Epithelial cell of proximal tubule (primary cell): ENCODE measurements around the gene HBG2. TPM values are rescaled to one million over a fixed set of nuclear protein-coding genes. Genes with fewer than 3 reads are reported as not detected.
"Not testable (repeated sequence)": the region's sequence is repeated elsewhere in the genome, so short reads cannot be mapped to it uniquely, and the experiment has no call there.

ENCODE experiments used
- DNase-seq: peaks from one replicate; pipeline ENCODE4 v3.0.0-alpha.2; 2011; ENCODE audit warnings: low read depth
- H3K4me3 ChIP-seq: 2 replicates; pipeline ENCODE4 v1.5.1; 2011; ENCODE audit warnings: low read depth, mild to moderate bottlenecking, low read length
- total RNA-seq: library from RNA; depleted of rRNA; stranded (reverse); fragments of >200 nt; gene quantifications from 2 replicates; pipeline ENCODE4 v1.2.3, GENCODE V29; 2015
- TF ChIP-seq, protein P1 (sequence below): conservative IDR thresholded peaks from 2 replicates; pipeline ENCODE4 v1.5.1; 2012; ENCODE audit warnings: low read depth, mild to moderate bottlenecking, low read length

HBG2 gene
- total RNA-seq, 1 donor from 2014 or later, result not detected

DNA sequence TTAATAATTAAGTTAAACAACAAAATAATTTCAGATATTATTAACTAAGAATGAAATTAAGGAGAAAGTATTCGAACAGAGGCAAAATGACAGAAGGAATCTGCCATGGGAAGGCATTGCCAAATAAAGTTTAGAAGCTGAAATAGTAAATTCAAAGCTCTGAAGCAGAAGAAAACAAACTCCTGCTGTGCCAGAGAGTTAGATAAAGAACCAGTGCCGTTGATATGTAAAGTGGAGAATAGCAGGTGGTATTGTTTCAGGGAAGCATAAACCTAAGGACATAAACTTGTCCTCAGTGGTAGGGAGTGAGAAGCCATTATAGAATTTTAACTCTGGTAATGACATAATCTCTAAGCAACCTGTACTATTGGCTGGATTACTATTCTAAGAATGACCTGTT lies 2.7 kb upstream of the HBG2 start:
- TF ChIP-seq, protein P1, sequence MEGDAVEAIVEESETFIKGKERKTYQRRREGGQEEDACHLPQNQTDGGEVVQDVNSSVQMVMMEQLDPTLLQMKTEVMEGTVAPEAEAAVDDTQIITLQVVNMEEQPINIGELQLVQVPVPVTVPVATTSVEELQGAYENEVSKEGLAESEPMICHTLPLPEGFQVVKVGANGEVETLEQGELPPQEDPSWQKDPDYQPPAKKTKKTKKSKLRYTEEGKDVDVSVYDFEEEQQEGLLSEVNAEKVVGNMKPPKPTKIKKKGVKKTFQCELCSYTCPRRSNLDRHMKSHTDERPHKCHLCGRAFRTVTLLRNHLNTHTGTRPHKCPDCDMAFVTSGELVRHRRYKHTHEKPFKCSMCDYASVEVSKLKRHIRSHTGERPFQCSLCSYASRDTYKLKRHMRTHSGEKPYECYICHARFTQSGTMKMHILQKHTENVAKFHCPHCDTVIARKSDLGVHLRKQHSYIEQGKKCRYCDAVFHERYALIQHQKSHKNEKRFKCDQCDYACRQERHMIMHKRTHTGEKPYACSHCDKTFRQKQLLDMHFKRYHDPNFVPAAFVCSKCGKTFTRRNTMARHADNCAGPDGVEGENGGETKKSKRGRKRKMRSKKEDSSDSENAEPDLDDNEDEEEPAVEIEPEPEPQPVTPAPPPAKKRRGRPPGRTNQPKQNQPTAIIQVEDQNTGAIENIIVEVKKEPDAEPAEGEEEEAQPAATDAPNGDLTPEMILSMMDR, result no peak
- no peak for DNase-seq
- no peak overlapping the region for H3K4me3 ChIP-seq

DNA sequence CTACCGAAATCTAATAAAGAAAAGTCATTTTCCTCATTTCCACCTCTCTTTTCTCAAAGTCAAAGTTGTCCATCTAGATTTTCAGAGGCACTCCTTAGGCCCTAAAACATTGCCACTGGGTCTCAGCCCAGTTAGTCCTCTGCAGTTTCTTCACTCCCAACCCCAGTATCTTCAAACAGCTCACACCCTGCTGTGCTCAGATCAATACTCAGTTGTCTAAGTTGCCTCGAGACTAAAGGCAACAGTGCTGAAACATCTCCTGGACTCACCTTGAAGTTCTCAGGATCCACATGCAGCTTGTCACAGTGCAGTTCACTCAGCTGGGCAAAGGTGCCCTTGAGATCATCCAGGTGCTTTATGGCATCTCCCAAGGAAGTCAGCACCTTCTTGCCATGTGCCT lies 558 bp downstream of the HBG2 start:
- H3K4me3 ChIP-seq, DNase-seq: not testable (repeated sequence)

DNA sequence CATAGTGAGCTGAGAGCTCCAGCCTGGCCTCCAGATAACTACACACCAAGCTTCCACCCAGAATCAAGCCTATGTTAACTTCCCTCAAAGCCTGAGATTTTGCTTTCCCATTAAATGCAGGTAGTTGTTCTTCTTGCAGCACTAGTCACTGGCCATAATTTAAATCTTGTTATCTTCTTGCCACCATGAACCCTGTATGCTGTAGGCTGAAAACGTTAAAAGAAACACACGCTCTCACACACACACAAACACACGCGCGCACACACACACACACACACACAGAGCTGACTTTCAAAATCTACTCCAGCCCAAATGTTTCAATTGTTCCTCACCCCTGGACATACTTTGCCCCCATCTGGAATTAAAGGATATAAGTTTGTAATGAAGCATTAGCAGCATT lies 1.1 kb downstream of the HBG2 start:
- not testable (repeated sequence) for H3K4me3 ChIP-seq, DNase-seq

DNA sequence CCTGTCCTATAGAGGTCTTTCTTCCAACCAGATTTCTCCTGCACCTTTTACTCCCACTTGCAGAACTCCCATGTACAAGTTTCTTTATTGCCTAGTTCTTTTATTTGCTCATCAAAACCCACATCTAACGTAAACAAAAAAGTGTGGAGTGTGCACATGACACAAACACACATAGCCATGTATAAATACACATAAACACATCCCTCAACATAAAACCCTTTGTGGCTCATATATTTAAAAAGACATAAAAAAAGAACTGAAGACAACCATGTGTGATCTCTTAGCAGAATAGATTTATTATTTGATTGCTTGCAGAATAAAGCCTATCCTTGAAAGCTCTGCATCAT lies 1.7 kb downstream of the HBG2 start:
- H3K4me3 ChIP-seq, result no peak overlapping the region
- no peak for DNase-seq
- TF ChIP-seq, protein P1, result no peak

DNA sequence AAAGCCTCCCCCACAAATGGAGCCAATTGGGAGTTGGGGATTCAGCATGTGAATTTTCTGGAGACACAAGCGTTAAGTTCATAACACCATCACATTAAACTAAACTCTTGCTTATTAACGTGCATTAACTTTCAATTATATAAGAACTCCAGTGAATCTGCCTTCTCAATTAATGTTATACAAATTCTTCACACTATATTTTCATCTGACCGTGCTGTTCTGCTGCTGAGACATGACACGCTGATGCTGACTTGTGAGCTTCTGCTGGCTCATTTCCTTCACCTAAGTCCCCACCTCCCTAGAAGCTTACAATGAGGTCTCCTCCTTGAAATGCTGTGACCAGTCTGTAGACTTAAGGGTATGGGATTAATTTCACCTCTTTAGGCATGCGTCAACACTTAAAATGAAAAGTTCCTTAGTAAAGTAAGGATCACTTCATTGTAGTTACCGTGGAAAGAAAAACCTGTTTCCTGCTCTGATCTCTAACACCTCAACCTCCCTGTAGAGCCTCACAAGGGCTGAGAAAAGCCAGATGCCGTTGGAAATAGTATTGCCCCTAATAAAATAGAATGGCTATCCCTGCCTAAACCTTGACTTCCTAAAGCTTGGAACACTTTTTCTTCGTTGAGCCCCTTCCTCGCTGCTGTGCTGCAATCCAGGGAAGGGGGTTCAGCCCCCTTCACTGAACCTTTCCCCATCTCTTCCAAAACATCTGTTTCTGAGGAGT lies 2.2 kb downstream of the HBG2 start:
- no peak overlapping the region for H3K4me3 ChIP-seq
- no peak for DNase-seq
- TF ChIP-seq, protein P1, result no peak

DNA sequence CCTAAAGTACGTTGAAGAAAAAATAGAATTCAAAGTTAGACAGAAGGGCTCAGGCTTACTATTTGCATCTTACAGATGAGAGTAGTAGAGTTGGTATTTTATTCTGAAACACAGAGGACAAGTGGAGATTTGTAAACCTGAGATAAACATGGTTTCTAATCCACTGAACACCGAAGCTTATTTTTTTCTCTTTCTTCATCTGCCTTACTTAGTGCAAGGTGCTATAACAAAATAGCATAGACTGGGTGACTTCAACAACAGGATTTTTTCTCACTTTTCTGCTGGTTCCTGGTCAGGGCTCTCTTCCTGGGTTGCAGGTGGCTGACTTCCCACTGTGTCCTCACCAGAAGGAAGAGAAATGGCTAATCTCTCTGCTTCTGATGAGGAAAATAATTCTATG lies 2.8 kb downstream of the HBG2 start:
- TF ChIP-seq, protein P1, result no peak
- DNase-seq, result no peak

DNA sequence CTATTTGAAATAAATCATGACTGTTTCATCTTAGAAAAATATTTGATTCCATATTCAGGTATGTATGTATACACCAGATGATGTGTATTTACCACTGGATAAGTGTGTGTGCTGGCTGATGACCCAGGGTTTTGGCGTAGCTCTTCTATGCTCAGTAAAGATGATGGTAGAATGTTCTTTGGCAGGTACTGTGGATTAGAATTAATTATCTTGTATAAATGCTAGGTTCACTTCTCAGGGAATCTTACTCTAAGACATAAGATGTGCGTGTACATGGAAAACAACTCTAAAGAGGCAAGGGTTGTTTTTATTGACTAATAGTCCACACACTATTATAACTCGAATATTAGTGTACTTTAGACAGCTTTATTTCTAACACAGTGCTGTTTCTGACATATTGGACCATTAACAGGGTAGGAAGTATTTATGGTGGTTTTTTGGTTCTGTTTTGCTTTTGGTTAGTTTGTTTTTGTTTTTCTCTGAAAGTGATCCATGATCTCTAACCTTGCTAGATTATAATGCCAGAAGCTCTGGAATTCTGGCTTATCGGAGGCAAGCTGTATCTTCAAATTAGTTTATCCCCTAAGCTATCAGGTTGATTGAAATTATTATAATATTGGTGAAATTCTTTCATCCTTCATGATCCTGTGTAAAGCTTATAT lies 3.9 kb downstream of the HBG2 start:
- TF ChIP-seq, protein P1, result no peak
- DNase-seq, result no peak
- H3K4me3 ChIP-seq, result no peak overlapping the region

More for the DNA sequence above, 2.8 kb downstream of the HBG2 start:
- H3K4me3 ChIP-seq, result no peak overlapping the region

DNA sequence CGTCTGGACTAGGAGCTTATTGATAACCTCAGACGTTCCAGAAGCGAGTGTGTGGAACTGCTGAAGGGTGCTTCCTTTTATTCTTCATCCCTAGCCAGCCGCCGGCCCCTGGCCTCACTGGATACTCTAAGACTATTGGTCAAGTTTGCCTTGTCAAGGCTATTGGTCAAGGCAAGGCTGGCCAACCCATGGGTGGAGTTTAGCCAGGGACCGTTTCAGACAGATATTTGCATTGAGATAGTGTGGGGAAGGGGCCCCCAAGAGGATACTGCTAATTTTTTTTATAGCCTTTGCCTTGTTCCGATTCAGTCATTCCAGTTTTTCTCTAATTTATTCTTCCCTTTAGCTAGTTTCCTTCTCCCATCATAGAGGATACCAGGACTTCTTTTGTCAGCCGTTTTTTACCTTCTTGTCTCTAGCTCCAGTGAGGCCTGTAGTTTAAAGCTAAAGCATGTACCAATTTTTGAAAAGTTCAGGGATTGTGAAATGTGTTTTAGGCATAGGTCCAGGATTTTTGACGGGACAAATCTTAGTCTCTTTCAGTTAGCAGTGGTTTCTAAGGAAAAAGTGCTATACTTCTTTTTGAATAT lies 4.7 kb downstream of the HBG2 start, which contains the start of gene HBG1:
TSS of gene HBG1 (minus strand) at position 51 of the 590 bp plus-strand sequence. CDS start 53 bp downstream, outside the sequence.
- DNase-seq, H3K4me3 ChIP-seq: not testable (repeated sequence)

DNA sequence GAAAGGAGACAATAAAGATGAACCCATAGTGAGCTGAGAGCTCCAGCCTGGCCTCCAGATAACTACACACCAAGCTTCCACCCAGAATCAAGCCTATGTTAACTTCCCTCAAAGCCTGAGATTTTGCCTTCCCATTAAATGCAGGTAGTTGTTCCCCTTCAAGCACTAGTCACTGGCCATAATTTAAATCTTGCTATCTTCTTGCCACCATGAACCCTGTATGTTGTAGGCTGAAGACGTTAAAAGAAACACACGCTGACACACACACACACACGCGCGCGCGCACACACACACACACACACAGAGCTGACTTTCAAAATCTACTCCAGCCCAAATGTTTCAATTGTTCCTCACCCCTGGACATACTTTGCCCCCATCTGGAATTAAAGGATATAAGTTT lies 6.1 kb downstream of the HBG2 start:
- DNase-seq, H3K4me3 ChIP-seq: not testable (repeated sequence)
